GM18868 (cell line): ENCODE data around the gene ZFAND2B.
"Not testable (repeated sequence)": the region's sequence is repeated elsewhere in the genome, so short reads cannot be mapped to it uniquely, and the experiment has no call there.

Source experiments
- ATAC-seq: cut with Tn5 transposase; IDR thresholded peaks from one replicate; pipeline ENCODE4 v1.9.1; 2021; ENCODE audit warnings: mild to moderate bottlenecking, moderate library complexity; ENCODE audit not compliant: unreplicated experiment

Gene ZFAND2B

DNA sequence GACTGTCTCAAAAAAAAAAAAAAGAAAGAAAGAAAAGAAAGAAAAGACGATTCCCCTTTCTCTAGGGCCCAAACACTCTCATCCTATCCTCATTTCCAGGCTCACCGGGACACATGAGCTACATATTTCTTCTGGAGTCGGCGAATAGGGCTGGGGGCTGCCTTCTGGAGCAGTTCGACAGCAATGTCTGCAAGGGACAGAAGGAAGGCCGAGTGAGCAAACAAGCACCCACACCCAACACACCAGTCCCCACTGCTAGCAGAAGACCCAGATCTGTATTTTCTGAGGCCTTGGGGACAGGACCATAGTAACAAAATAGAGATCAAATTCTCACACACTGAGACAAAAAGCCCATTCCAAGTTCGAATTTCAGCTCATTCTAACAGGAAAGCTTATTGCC is 31.1 kb upstream of the ZFAND2B start:
- no peak for ATAC-seq

GRCh38 chr2:219175928-219176817 is 30.4 kb upstream of the ZFAND2B start:
- peak; percentile 37 for ATAC-seq

- peak; percentile 69 for ATAC-seq
These were observed 29.6 kb upstream of the ZFAND2B start, which contains the start of gene CNPPD1 for GRCh38 chr2:219176818-219177551. Gene CNPPD1 (minus strand): TSS chr2:219176925. CDS start chr2:219176828, 97 bp downstream.

GRCh38 chr2:219177552-219178376 is 28.8 kb upstream of the ZFAND2B start, which contains the start of gene RETREG2:
Gene RETREG2 (plus strand): TSS chr2:219178275. CDS start chr2:219178353, 78 bp downstream.
- peak; percentile 45 for ATAC-seq

GRCh38 chr2:219178377-219179175 is 28.0 kb upstream of the ZFAND2B start:
- peak; percentile 13 for ATAC-seq

DNA sequence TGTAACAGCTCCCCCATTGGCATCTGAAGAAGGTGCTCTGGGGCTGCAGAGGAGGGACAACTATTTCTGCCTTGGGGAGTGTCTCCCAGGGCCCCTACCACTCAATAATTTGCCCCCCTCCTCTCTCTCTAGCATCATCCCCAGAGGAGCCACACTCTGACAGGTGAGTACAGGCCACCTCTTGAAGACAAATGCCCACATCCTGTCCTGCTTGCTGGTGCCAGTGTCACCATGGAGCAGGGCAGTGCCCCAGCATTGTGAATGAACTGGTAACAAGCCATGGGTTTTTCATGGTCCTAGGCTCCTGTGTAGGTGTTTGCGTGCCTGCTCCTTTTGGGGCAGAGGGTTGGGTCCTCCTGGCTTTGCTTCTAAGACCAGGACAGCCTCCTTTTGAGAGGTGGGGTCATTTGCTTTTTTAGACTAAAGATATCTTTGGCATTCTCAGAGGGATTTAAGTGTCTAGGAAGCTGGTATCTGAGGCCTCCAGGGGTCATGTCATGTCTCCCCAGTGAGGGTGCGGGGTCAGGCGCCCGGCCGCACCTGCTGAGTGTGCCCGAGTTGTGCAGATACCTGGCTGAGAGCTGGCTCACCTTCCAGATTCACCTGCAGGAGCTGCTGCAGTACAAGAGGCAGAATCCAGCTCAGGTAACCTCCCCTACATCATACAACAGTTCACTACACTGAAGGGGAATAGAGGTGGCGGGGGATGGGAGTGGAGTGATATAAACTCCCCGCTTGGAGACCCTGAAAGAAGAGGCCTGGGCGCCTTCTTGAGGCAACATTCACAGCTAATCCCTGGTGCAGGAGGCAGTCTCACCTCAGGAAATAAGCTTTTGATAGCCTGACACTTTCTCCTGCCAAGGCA is 26.7 kb upstream of the ZFAND2B start:
- ATAC-seq: no peak

DNA sequence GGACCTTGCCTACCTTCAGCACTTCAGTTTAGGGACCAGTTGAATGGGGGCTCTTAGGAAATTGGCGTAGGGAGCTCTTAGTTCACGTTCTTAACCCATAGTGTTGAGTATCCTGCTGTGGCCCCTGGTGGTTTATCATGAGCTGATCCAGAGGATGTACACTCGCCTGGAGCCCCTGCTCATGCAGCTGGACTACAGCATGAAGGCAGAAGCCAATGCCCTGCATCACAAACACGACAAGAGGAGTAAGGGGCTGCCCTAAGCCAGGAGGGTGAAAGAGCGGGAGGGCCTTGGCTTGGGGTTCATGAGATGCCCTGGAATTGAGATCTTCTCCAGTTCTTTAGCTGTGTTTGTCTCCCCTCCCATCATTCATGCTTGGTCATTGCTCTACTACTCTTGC is 25.6 kb upstream of the ZFAND2B start:
- ATAC-seq: no peak

DNA sequence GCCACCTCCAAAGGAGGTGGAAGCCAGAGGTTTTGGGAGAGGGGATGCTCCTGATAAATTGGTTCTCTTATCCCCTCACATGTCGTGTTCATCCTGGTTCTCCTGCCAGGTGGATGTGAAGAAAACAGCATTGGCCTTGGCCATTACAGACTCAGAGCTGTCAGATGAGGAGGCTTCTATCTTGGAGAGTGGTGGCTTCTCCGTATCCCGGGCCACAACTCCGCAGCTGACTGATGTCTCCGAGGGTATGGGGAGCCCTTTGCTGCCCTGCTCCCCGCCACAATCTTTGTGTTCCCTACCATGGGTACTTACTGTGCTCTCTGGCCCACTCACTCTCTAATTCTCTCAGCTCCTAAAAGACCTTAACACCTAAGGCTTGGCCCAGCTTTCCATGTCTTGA is 25.1 kb upstream of the ZFAND2B start:
- ATAC-seq: no peak

GRCh38 chr2:219182331-219183150 is 24.0 kb upstream of the ZFAND2B start:
- ATAC-seq: no peak

- no peak for ATAC-seq
These were observed 23.3 kb upstream of the ZFAND2B start for GRCh38 chr2:219183151-219183772.

GRCh38 chr2:219184121-219184520 is 22.5 kb upstream of the ZFAND2B start:
- no peak for ATAC-seq

GRCh38 chr2:219186754-219187456 is 19.7 kb upstream of the ZFAND2B start:
- ATAC-seq: no peak

- no peak for ATAC-seq
These were observed 9.2 kb upstream of the ZFAND2B start for GRCh38 chr2:219197388-219197787.

DNA sequence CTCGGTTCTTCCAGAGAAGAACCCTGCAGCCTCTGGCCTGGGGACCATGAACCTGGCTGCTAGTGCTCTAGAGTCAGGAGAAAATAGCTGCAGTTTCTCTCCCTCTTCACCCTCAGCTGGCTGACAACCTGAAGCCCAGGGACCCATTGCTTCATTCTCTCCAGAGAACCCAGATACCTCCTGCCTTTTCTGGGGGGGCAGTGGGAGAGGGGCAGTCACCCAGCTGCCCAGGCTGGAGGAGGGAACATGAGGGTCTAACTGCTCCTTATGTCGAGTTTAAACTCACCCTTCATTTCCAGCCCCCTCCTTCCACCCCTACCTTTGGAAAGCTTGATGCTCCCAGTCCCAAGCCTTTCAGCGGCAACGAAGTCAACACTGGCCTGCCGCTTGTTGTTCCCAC is 7.6 kb upstream of the ZFAND2B start:
- ATAC-seq: no peak

DNA sequence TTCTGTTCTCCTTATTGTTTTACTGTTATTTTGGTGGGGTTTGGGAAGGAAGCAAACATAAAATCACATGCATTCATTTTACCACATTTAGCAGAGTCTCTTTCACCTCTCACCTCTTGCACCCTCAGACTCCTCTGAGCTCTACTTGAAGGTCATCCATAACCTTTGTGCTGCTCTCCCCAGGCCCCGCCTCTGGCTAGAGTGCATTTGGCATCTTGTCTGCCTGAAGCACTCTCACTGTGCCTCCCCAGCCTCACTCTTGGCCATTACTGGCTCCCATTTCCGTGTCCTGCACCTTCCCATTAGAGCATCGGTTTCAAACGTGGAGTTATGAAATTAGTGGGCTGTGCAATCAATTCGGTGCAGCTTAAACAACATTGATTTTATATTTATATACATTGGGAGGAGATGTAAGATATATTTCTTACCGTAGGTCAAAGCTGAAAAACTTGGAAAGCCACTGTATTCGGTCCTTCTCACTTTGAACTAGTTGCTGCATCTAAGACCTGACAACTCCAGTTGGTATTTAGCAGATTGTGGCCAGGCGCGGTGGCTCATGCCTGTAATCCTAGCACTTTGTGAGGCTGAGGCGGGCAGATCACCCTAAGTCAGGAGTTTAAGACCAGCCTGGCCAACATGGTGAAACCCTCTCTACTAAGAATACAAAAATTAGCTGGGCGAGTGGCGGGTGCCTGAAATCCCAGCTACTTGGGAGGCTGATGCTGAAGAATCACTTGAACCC is 6.9 kb upstream of the ZFAND2B start:
- ATAC-seq: no peak

DNA sequence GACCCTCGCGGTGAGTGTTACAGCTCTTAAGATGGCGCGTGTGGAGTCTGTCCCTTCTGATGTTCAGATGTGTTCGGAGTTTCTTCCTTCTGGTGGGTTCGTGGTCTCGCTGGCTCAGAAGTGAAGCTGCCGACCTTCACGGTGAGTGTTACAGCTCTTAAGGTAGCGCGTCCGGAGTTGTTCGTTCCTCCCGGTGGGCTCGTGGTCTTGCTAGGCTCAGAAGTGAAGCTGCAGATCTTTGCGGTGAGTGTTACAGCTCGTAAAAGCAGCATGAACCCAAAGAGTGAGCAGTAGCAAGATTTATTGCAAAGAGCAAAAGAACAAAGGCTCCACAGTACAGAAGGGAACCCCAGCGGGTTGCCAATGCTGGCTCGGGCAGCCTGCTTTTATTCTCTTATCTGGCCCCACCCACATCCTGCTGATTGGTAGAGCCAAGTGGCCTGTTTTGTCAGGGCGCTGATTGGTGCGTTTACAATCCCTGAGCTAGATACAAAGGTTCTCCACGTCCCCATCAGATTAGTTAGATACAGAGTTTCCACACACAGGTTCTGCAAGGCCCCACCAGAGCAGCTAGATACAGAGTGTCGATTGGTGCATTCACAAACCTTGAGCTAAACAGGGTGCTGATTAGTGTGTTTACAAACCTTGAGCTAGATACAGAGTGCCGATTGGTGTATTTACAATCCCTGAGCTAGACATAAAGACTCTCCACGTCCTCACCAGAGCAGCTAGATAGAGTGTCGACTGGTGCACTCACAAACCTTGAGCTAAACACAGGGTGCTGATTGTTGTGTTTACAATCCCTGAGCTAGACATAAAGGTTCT is 5.9 kb upstream of the ZFAND2B start:
- not testable (repeated sequence) for ATAC-seq
